GOT3 (cell line): ENCODE measurements around the gene UBE2M.
"Not testable (repeated sequence)": the region's sequence is repeated elsewhere in the genome, so short reads cannot be mapped to it uniquely, and the experiment has no call there.

Experiments
- DNase-seq: peaks from one replicate; lab custom pipeline; 2025; ENCODE audit warnings: mixed read lengths; lab: John Stamatoyannopoulos, UW

The UBE2M gene

GRCh38 chr19:58555369-58555885 is 3.0 kb downstream of the UBE2M start:
- DNase-seq = no peak

GRCh38 chr19:58554494-58555368 is 3.7 kb downstream of the UBE2M start, which contains the start of gene CHMP2A:
CHMP2A (minus strand) TSS chr19:58555105; CDS start chr19:58554212, 893 bp downstream.
- DNase-seq = no peak

GRCh38 chr19:58553799-58554493 is 4.5 kb downstream of the UBE2M start:
- no peak for DNase-seq

- no peak for DNase-seq
Observed at GRCh38 chr19:58552655-58553054, 5.8 kb downstream of the UBE2M start.

GRCh38 chr19:58551577-58552471 is 6.6 kb downstream of the UBE2M start:
- DNase-seq = no peak

GRCh38 chr19:58551123-58551497 is 7.3 kb downstream of the UBE2M start:
- no peak for DNase-seq

GRCh38 chr19:58550362-58551122 is 7.9 kb downstream of the UBE2M start:
- DNase-seq = no peak

- no peak for DNase-seq
Observed at GRCh38 chr19:58549664-58550361, 8.6 kb downstream of the UBE2M start.

GRCh38 chr19:58548859-58549663 is 9.3 kb downstream of the UBE2M start:
- DNase-seq = no peak

- DNase-seq = no peak
Observed at GRCh38 chr19:58547323-58548312, 10.8 kb downstream of the UBE2M start.

- no peak for DNase-seq
Observed at GRCh38 chr19:58546019-58546530, 12.3 kb downstream of the UBE2M start.

- DNase-seq = no peak
Observed at GRCh38 chr19:58545286-58546018, 13.0 kb downstream of the UBE2M start.

GRCh38 chr19:58544591-58545285 is 13.7 kb downstream of the UBE2M start:
- no peak for DNase-seq

GRCh38 chr19:58543826-58544590 is 14.4 kb downstream of the UBE2M start, which contains the start of gene TRIM28:
TRIM28 (plus strand) TSS chr19:58544064; CDS start chr19:58544758, 694 bp downstream.
- DNase-seq = no peak

GRCh38 chr19:58542641-58543372 is 15.6 kb downstream of the UBE2M start:
- not testable (repeated sequence) for DNase-seq
